ENCODE measurements around the gene PDCD4. TPM values are rescaled to one million over a fixed set of nuclear protein-coding genes. Genes with fewer than 3 reads are reported as not detected.

The PDCD4 gene
- total and polyA plus RNA-seq, 2 of the 8 experiments (the other 6 are each of a cell fraction or from before 2014, with no cell fraction given) = 3.3 to 26.8 TPM

DNA sequence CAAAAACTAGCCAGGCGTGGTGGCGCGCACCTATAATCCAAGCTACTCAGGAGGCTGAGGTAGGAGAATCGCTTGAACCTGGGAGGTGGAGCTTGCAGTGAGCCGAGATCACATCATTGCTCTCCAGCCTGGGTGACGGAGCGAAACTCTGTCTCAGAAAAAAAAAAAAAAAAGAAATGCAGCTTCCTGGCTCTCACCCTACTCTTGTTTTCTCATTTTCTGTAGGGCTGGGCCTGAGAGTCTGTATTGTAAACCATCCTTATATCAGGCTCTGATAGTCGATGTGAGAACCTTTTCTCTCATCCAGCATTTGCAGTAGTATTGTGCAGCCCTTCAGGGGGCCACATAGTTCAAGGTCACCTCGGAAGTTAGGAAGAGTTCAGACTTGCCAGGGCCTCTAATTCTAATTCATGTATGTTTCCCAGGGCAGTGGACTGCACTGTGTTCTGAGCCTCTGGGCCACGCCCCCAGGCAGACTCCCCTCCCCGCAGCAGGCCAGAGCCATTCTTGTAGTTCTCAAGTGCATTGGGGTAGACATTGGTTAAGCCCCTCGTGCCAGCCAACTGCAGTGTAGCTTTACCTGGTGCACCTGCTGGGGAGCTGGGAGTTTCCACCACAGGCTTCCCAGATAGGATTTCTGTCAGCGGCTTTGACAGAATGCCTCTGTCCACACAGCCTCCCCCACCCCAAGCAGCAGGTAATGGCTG lies 38.3 kb upstream of the PDCD4 start:
- Histone ChIP-seq H2BK15ac (ENCODE audit: low read length) (no peak overlapping the region), H4K20me1 (replicated peaks in 1 of 2; ENCODE audit: control insufficient read depth in 1 of 2, insufficient read depth in 2 of 2, low read length in 2 of 2) (no peaks in the 10 kb centered on the region), H4K5ac (ENCODE audit: insufficient read length, low read depth, low read length) (no peak overlapping the region), H2AK5ac (ENCODE audit: low read depth, low read length) (no peak overlapping the region), H3K9ac (replicated peaks in 1 of 4; ENCODE audit: extremely low read depth in 1 of 4, low read depth in 3 of 4, low read length in 3 of 4) (no peak overlapping the region), H3K36me3 (ENCODE audit: control insufficient read depth in 2 of 4, insufficient read depth in 4 of 4, low read length in 3 of 4) (no peaks in the 10 kb centered on the region), H3K79me2 (ENCODE audit: control insufficient read depth in 1 of 2, insufficient read depth in 2 of 2, low read length in 2 of 2) (no peaks in the 10 kb centered on the region), H4K91ac (replicated peaks; ENCODE audit: insufficient read length, low read length) (no peak overlapping the region), H3K27ac (ENCODE audit: low read depth, low read length) (no peak overlapping the region), H3K18ac (ENCODE audit: extremely low read depth, low read length) (no peak overlapping the region), H3K4ac (replicated peaks; ENCODE audit: insufficient read length, low read depth, low read length) (no peak overlapping the region), H3K4me3 (ENCODE audit: extremely low read depth in 1 of 4, insufficient read depth in 2 of 4, low read depth in 3 of 4, low read length in 4 of 4) (no peak overlapping the region), H4K8ac (ENCODE audit: extremely low read depth, insufficient read depth, low read length) (no peak overlapping the region), H2BK20ac (ENCODE audit: low read length) (no peak overlapping the region), H2BK5ac (ENCODE audit: low read depth, low read length) (no peak overlapping the region), H2AFZ (ENCODE audit: low read length) (no peak overlapping the region), H3K27me3 (replicated peaks in 1 of 4; ENCODE audit: control insufficient read depth in 3 of 4, extremely low read depth in 1 of 4, insufficient read depth in 3 of 4, low read length in 3 of 4) (no peaks in the 10 kb centered on the region), H2BK120ac (replicated peaks; ENCODE audit: low read depth, low read length) (no peak overlapping the region), H3K4me1 (replicated peaks in 1 of 4; ENCODE audit: control insufficient read depth in 3 of 4, insufficient read depth in 4 of 4, low read length in 3 of 4) (peaks cover 0 to 10% (median 4%) of the 10 kb centered on the region in 4 experiments; a peak in 4 of 7 replicates), H2BK12ac (ENCODE audit: low read depth, low read length) (0 out of 2 replicates have a peak overlapping the region, but pooled peaks have one; percentile 84), H3K23me2 (ENCODE audit: low read depth, low read length) (no peaks in the 10 kb centered on the region), H3K56ac (replicated peaks; ENCODE audit: insufficient read length, low read depth, low read length) (no peak overlapping the region), H3K79me1 (ENCODE audit: low read depth, low read length) (no peaks in the 10 kb centered on the region), H3K9me3 (ENCODE audit: insufficient read depth in 2 of 2, low read depth in 1 of 2, low read length in 1 of 2) (no peaks in the 10 kb centered on the region), H3K14ac (ENCODE audit: insufficient read length) (no peak overlapping the region), H3K4me2 (ENCODE audit: insufficient read depth in 1 of 2, low read depth in 2 of 2, low read length in 2 of 2) (no peak overlapping the region), H3K23ac (ENCODE audit: insufficient read length) (no peak overlapping the region)
- 83% methylated on average over 11 of the region's 13 CpGs; no CpG with 5 or more reads in 1 of the 2 experiments for WGBS, 2 experiments (ENCODE audit: extremely low coverage in 1 of 2, insufficient coverage in 1 of 2, insufficient read length in 1 of 2, insufficient replicate concordance in 2 of 2, low coverage in 1 of 2, low lambda C conversion rate in 2 of 2, missing lambda C conversion rate in 1 of 2)
- FAIRE-seq = no peak
- ChIA-PET CTCF (ENCODE audit: partially characterized antibody) (interaction anchor here (0.6 to 3.3 kb wide), 6 partner anchors 10 to 60 kb away, joined by 3 to 10 read pairs (median 4); no protein-coding TSS in a partner anchor), POLR2A (ENCODE audit: partially characterized antibody) (interaction anchor here (1.2 to 1.4 kb wide), 2 partner anchors 10 to 29 kb away, joined by 3 to 4 read pairs; no protein-coding TSS in a partner anchor)
- DNase-seq (ENCODE audit: low read depth in 1 of 2, low spot score in 2 of 2) = no peak
- TF ChIP-seq RFX5 (IDR thresholded peaks at IDR 0.05; ENCODE audit: borderline replicate concordance, low read depth, low read length) (no peak), ASH2L (IDR thresholded peaks at IDR 0.05; ENCODE audit: low read length) (no peak), SP4 (IDR thresholded peaks at IDR 0.05; ENCODE audit: low read length) (no peak), EGR1 (IDR thresholded peaks at IDR 0.05; ENCODE audit: borderline replicate concordance, low read depth, low read length) (no peak), JUND (IDR thresholded peaks at IDR 0.05; ENCODE audit: low read length) (no peak), EP300 (IDR thresholded peaks at IDR 0.05; ENCODE audit: borderline replicate concordance in 1 of 2, low read depth in 2 of 2, low read length in 2 of 2) (no peak), FOSL1 (IDR thresholded peaks at IDR 0.05; ENCODE audit: insufficient read depth, low read depth, low read length) (no peak), HDAC2 (IDR thresholded peaks at IDR 0.05; ENCODE audit: borderline replicate concordance in 1 of 2, low read depth in 2 of 2, low read length in 2 of 2) (no peak), RNF2 (IDR thresholded peaks at IDR 0.05; ENCODE audit: borderline replicate concordance, low read depth, low read length, missing control alignments, poor library complexity, severe bottlenecking) (no peak), ZNF274 (IDR thresholded peaks at IDR 0.05; ENCODE audit: borderline replicate concordance, extremely low read depth, low read length) (no peak)
- TF ChIP-seq, protein P1, sequence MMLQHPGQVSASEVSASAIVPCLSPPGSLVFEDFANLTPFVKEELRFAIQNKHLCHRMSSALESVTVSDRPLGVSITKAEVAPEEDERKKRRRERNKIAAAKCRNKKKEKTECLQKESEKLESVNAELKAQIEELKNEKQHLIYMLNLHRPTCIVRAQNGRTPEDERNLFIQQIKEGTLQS (IDR thresholded peaks at IDR 0.05; ENCODE audit: insufficient read depth, low read depth, low read length) = no peak
